T-helper 1 cell treated with Interleukin-12 subunit alpha and Interleukin-12 subunit beta and Interleukin-4 antibody, amounts not matched to agents 30 μg/mL and 1 μg/mL, for 36 hours (primary cell): ENCODE data around the gene TEX52.
A peak's percentile ranks its signal among the peaks of the same experiment; 100 is the strongest.
"Not testable (repeated sequence)": the region's sequence is repeated elsewhere in the genome, so short reads cannot be mapped to it uniquely, and the experiment has no call there.

Experiments
- H3K27ac Mint-ChIP-seq: one replicate; pipeline ENCODE4 v1.8.0; 2021; ENCODE audit warnings: mild to moderate bottlenecking, mixed read lengths
- H3K27me3 Mint-ChIP-seq: one replicate; pipeline ENCODE4 v1.8.0; 2021; ENCODE audit warnings: low read depth, mixed read lengths
- H3K36me3 Mint-ChIP-seq: one replicate; pipeline ENCODE4 v1.8.0; 2021; ENCODE audit warnings: low read depth, mixed read lengths
- H3K4me1 Mint-ChIP-seq: one replicate; pipeline ENCODE4 v1.8.0; 2021; ENCODE audit warnings: low read depth, mixed read lengths
- H3K4me3 Mint-ChIP-seq: one replicate; pipeline ENCODE4 v1.8.0; 2021; ENCODE audit warnings: mild to moderate bottlenecking, moderate library complexity, mixed read lengths
- H3K9me3 Mint-ChIP-seq: one replicate; pipeline ENCODE4 v1.8.0; 2021; ENCODE audit warnings: mixed read lengths

Gene TEX52

DNA sequence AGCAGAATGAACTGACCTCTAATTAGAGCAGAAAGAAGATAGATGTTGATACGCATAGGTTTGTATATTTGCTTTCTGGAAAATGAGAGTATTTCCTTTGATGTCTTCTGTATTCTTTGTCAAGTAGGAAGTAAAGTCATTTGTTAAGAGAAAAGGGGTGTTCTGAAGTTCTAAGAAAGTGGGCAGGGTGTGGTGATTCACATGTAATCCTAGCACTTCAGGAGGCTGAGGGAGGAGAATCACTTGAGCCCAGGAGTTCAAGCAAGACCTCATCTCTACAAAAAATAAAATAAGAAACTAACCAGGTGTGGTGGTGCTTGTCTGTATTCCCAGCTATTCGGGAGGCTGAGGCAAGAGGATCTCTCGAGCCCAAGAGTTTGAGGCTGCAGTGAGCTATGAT, 23.0 kb upstream of the TEX52 start:
- no peaks in the 10 kb centered on the region for H3K27me3 Mint-ChIP-seq
- H3K27ac Mint-ChIP-seq, result peak overlapping the region; percentile 64
- H3K4me3 Mint-ChIP-seq, result peak overlapping the region; percentile 96
- H3K9me3 Mint-ChIP-seq, result no peaks in the 10 kb centered on the region
- H3K4me1 Mint-ChIP-seq, result peaks cover 38% of the 10 kb centered on the region
- H3K36me3 Mint-ChIP-seq, result peaks cover 27% of the 10 kb centered on the region

DNA sequence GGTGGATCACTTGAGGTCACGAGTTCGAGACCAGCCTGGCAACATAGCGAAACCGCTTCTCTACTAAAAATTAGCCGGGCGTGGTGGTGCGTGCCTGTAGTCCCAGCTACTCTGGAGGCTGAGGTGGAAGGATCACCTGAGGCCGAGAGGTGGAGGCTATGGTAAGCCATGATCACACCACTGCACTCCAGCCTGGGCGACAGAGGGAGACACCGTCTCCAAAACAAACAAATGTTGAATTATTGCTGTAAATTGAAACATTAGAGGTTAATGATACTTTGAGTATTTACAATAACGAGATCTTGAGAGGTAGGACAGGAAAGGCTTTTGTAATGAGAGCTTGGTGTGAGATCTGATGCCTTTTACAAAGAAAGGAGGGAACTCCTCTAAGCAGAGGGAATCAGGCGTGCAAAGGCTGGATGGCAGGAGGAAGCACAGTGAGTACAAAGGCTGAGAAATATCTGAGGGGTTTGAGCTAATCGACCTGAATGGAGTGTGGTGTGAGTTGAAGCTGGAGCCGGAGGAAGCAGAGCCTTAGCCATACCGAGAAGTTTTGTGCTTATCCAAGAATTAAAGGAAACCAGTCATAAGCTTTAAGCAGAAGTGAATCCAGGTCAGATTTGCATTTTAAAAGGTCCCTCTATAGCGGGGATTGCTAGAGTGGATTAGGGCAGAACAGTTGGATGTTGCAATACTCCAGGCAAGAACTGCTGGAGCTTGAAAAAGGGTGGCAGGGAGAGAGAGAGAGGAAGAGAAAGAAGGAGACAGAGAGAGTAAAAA, 21.3 kb upstream of the TEX52 start:
- peak overlapping the region; percentile 96 for H3K4me3 Mint-ChIP-seq
- peaks cover 29% of the 10 kb centered on the region for H3K36me3 Mint-ChIP-seq
- peaks cover 39% of the 10 kb centered on the region for H3K4me1 Mint-ChIP-seq
- H3K27me3 Mint-ChIP-seq, result no peaks in the 10 kb centered on the region
- H3K9me3 Mint-ChIP-seq, result no peaks in the 10 kb centered on the region
- peak overlapping the region; percentile 100 for H3K27ac Mint-ChIP-seq

DNA sequence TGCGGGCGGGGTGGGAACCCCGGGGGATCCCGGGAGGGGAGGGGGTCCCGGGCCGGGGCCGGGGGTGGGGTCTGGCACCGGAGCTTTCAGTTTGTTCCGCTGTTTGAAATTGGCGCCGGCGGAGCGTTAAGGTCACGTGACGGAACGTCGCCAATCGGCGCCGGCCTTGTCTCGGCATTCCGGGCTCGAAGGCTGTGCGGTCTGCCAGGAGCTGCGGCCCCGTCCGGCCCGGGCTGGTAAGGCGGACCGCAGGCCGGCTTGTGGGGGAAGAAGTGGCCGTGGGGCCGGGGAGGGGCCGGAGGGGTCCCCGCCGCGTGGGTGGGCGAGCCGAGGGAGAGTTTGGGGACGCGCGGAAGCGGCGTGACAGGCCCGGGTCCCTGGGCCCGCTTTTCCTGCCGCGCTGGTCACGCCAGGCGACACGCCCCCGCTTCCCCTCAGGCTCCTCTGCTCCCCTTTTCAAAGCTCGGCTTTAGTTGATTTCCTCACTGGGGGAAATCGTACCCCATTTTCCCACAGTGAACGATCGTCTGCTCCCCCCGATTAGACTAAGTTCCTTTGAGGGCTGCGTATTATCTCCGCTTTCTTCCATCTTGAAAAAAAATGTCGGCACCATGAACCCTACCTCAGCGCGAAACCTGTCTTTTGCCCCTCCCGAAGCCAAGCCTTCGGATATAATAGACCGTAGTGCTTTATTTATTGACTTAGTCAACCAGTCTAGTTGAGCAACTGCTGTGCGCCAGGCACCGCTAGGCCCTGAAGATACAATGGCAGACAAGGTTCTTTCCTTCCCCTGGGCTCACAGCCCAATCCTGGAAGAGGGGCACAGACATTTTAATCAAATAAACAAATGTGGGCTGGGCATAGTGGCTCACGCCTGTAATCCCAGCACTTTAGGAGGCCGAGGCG, 20.5 kb upstream of the TEX52 start, which contains the start of the genes FOXM1 and RHNO1:
TSS of gene FOXM1 (minus strand) at position 128 of the 906 bp plus-strand sequence. CDS start 2,696 bp downstream, outside the sequence.
TSS of gene RHNO1 (plus strand) at position 177 of the 906 bp plus-strand sequence. CDS start 8,144 bp downstream, outside the sequence.
- no peaks in the 10 kb centered on the region for H3K27me3 Mint-ChIP-seq
- H3K4me1 Mint-ChIP-seq, result peaks cover 35% of the 10 kb centered on the region
- peak within 1 kb of the TSS; percentile 96 for H3K4me3 Mint-ChIP-seq
- no peaks in the 10 kb centered on the region for H3K9me3 Mint-ChIP-seq
- peaks cover 33% of the 10 kb centered on the region for H3K36me3 Mint-ChIP-seq
- peak within 1 kb of the TSS; percentile 100 for H3K27ac Mint-ChIP-seq

DNA sequence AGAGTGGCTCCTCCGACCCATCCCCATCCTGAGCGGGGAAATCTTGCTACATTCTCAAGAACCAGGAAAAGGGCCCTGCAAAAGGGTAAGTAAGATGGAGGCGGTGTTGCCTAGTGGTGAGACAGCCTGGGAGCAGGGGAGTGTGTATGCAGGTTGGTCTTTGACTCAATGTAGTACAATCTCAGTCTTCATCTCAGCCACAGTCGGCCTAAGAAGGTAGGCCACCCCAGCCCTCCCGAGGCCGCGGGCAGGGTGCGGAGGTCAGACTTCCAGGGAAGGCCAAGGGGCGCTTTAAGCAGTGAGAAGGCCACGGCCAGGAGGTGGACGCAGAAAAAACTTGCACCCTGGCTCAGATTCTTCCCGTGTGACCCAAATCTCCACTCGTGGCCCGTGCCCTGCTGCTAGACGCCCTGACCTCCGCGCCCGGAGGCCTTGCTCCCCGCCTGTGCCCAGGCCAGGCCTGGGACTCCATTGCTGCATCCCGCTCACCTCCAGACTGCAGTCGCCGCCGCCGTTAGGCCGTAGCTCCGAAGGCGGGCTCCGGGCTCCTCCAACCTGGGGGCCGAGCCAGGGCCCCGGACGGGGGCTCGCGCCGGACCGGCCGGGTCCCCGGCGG, 19.7 kb upstream of the TEX52 start:
- Mint-ChIP-seq H3K36me3 (peaks cover 34% of the 10 kb centered on the region), H3K4me3 (peak overlapping the region; percentile 93), H3K9me3 (no peaks in the 10 kb centered on the region), H3K4me1 (peaks cover 33% of the 10 kb centered on the region), H3K27ac (peak overlapping the region; percentile 78), H3K27me3 (no peaks in the 10 kb centered on the region)

DNA sequence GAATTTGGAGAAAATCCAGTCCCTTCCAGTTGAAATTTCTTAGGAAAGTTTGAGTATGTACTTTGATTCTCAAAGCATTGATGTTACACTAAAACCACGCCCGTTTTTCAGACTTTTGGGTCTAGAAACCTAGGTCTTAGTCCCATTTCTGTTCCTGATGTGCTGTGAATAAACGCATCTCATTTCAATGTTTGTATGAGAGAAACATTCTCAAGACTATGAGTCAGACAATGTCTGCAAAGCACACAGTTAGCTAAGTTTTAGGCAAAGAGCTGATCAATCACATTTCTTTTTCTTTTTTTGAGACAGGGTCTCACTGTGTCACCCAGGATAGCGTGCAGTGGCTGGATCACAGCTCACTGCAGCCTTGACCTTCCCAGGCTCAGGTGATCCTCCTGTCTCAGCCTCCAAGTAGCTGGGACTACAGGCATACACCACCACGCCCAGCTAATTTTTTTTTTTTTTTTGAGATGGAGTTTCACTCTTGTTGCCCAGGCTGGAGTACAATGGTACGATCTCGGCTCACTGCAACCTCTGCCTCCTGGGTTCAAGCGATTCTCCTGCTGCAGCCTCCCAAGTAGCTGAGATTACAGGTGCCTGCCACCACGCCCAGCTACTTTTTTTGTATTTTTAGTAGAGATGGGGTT, 12.3 kb upstream of the TEX52 start:
- peaks cover 30% of the 10 kb centered on the region for H3K36me3 Mint-ChIP-seq
- H3K4me1 Mint-ChIP-seq, result peaks cover 12% of the 10 kb centered on the region
- H3K27me3 Mint-ChIP-seq, H3K9me3 Mint-ChIP-seq, H3K4me3 Mint-ChIP-seq: not testable (repeated sequence)
- H3K27ac Mint-ChIP-seq, result peak overlapping the region; percentile 91

DNA sequence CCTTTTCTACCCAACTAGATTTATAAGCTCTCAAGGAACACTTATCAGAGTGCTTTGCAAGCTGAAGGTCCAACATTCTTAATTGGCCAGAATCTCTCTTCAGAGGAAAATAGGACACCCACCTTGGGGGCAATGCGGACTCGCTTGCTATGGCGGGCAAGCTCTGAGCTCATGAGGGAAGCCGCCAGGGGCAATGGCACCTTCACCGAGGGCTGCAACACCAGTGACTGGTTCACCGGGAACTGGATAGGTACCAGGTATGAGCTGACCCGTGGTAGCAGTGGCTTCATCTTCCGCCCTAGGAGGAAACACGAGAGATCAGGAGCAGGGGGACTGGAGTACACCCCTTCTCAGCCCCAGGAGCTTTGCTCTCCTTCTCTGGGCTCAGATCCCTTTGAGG, 7.4 kb upstream of the TEX52 start:
- H3K4me1 Mint-ChIP-seq, result peaks cover 10% of the 10 kb centered on the region
- H3K36me3 Mint-ChIP-seq, result peaks cover 49% of the 10 kb centered on the region

DNA sequence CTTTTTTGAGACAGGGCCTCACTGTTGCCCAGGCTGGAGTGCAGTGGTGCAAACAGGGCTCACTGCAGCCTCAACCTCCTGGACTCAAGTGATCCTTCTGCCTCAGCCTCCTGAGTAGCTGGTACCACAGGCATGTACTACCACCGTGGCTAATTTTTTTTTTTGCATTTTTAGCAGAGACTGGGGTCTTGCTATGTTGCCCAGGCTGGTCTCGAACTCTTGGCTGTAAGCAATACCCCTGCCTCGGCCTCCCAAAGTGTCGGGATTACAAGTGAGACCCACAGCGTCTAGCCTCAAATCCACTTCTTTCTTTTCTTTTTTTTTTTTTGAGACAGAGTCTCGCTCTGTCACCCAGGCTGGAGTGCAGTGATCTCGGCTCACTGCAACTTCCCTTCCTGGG, 6.6 kb upstream of the TEX52 start:
- not testable (repeated sequence) for H3K27me3 Mint-ChIP-seq, H3K4me1 Mint-ChIP-seq, H3K27ac Mint-ChIP-seq, H3K4me3 Mint-ChIP-seq, H3K9me3 Mint-ChIP-seq
- H3K36me3 Mint-ChIP-seq, result peaks cover 51% of the 10 kb centered on the region

More for the DNA sequence above, 7.4 kb upstream of the TEX52 start:
- Mint-ChIP-seq H3K4me3 (no peak overlapping the region), H3K27me3 (no peaks in the 10 kb centered on the region), H3K27ac (no peak overlapping the region), H3K9me3 (no peaks in the 10 kb centered on the region)

DNA sequence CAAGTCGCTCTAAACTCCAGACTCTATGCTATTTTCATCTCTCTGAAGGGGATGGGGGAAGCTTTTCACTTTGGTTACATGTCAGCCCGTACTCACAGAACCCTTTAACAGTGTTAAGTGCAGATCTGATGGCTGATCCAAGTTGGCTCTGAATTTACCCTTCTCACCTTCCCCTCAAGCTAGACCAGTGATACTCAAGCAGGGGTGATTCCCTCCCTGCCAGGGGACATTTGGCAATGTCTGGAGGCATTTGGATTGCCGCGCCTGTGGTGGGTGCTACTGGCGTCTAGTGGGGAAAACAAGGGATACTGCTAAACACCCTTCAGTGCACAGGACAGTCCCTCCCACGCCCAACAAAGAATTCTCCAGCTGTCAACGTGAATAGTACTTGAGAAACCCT, 6.0 kb upstream of the TEX52 start:
- Mint-ChIP-seq H3K36me3 (peaks cover 46% of the 10 kb centered on the region), H3K27me3 (no peaks in the 10 kb centered on the region), H3K9me3 (no peaks in the 10 kb centered on the region), H3K4me3 (no peak overlapping the region), H3K27ac (no peak overlapping the region), H3K4me1 (peaks cover 4% of the 10 kb centered on the region)

DNA sequence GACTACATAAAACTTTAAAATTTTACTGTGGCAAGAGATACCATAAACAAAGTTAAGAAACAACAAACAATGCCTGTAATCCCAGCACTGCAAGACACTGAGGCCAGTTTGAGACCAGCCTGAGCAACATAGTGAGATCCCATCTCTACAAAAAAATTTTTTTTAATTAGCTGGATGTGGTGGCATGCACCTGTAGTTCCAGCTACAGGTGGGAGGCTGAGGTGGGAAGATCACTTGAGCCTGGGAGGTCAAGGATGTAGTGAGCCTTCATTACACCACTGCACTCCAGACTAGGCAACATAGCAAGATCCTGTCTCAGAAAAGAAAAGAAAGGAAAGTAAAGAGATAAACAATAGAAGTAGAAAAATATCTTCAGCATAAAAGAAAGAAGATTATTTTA, 3.3 kb upstream of the TEX52 start:
- Mint-ChIP-seq H3K4me3 (no peak overlapping the region), H3K36me3 (peaks cover 36% of the 10 kb centered on the region), H3K9me3 (no peaks in the 10 kb centered on the region), H3K27ac (no peak overlapping the region), H3K27me3 (no peaks in the 10 kb centered on the region), H3K4me1 (no peaks in the 10 kb centered on the region)

DNA sequence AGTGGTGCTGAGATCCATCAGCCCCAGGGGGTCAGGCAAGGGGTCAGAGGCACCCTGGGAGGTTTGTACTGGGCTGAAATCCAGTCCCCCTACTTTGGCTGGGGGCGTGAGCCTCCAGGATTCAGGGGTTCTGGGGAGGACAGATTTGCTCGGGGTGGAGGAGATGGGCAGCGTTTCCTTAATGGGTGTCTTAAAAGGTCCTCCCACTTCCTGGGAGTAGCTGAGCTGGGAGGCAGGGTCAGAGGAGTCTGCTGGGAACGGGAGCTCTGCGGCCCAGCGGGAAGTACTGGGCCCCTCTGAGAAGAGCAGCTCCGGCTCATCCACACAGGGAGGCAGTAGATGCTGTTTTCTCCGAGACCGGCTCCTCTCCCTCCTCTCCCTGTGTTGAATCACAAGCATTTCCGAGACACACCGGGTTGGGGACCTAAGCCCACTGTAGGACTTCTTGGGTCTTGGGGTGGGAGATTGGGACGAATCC, 2.1 kb upstream of the TEX52 start:
- H3K4me1 Mint-ChIP-seq, result no peaks in the 10 kb centered on the region
- H3K27me3 Mint-ChIP-seq, result no peaks in the 10 kb centered on the region
- H3K27ac Mint-ChIP-seq, result no peak overlapping the region
- H3K9me3 Mint-ChIP-seq, result no peaks in the 10 kb centered on the region
- H3K4me3 Mint-ChIP-seq, result no peak overlapping the region
- H3K36me3 Mint-ChIP-seq, result peaks cover 30% of the 10 kb centered on the region

DNA sequence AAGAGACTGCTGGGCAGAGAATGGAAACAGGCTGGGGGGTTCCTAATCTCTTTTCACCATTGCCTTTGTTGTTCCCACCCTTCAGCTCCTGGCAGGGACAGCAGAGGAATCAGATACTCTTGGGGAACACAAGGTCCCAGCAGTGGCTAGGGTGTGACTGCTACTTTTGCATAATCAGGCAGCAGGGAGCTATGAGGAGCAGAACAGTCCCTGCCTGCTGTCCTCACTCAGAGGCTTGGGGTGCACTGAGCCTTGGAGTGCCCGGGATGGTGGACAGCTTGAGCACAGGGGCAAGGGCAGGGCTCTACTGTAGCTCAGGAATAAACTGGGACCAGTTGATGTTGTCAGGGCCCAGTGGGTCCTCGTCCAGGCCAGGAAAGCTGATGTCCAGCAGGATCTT, 1.5 kb upstream of the TEX52 start:
- H3K27ac Mint-ChIP-seq, result no peak overlapping the region
- no peaks in the 10 kb centered on the region for H3K9me3 Mint-ChIP-seq
- no peaks in the 10 kb centered on the region for H3K27me3 Mint-ChIP-seq
- peaks cover 3% of the 10 kb centered on the region for H3K4me1 Mint-ChIP-seq
- no peak overlapping the region for H3K4me3 Mint-ChIP-seq
- peaks cover 27% of the 10 kb centered on the region for H3K36me3 Mint-ChIP-seq

DNA sequence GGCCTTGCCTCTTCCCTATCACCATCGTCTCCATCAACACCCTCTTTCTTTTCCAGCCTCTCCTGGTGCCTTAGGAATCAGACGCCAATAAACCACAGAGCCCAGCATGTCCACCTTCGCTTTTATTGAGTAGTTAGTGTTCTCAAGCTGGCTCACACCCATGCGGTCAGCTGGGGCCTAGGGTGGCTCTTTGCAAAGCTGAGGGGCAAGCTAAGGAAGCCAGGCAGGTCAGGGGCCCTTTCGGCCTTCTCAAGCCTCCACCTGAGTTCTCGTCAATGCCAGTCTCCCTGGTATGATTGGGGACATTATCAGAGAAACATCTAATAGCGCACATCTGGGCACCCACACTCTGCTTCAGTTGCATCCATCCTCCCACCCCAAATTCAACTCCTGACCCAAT, 737 bp upstream of the TEX52 start:
- Mint-ChIP-seq H3K4me1 (peaks cover 3% of the 10 kb centered on the region), H3K36me3 (peaks cover 21% of the 10 kb centered on the region), H3K4me3 (no peak overlapping the region), H3K9me3 (no peaks in the 10 kb centered on the region), H3K27ac (no peak overlapping the region), H3K27me3 (no peaks in the 10 kb centered on the region)

DNA sequence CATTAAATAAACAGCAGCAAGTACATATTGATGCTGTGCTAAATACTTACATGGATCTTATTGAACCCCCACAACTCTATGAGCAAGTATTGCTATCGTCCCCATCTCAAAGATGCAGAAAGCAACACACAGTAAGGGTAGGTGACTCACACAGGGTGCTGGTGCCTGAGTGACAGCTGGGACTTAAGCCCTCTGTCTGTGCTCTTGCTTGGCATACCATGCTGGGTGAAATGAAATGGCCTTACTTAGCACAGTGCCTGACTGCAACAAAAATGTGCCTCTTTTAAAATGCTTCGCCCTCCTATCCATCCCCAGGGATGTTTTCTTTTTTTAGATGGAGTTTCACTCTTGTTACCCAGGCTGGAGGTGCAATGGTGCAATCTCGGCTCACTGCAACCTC, 788 bp downstream of the TEX52 start:
- H3K27ac Mint-ChIP-seq, result no peak overlapping the region

DNA sequence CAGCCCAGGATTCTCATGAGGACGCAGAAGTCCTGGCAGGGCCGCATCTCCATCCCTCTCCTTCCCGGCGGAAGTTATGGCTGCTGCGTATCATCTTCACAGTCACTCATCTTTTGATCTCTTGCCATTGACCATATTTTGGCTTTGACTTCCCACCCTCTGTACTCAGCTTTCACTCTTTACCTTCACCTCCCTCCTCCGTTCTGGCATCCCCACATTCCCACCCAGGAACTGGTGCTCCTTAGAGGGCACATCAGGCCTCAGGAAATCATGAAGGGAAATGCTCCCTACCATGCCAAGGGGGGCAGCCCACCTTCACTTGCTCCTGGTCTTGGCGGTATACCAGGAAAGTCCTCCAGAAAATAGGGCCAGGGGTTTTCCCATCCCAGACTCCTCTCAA, 1.3 kb downstream of the TEX52 start:
- H3K36me3 Mint-ChIP-seq, result peaks cover 13% of the 10 kb centered on the region
- peaks cover 3% of the 10 kb centered on the region for H3K4me1 Mint-ChIP-seq
- no peaks in the 10 kb centered on the region for H3K9me3 Mint-ChIP-seq
- H3K27me3 Mint-ChIP-seq, result no peaks in the 10 kb centered on the region
- H3K4me3 Mint-ChIP-seq, result no peak overlapping the region
- H3K27ac Mint-ChIP-seq, result no peak overlapping the region

More for the DNA sequence above, 788 bp downstream of the TEX52 start:
- Mint-ChIP-seq H3K27me3 (no peaks in the 10 kb centered on the region), H3K9me3 (no peaks in the 10 kb centered on the region), H3K4me3 (no peak overlapping the region), H3K4me1 (peaks cover 3% of the 10 kb centered on the region), H3K36me3 (peaks cover 13% of the 10 kb centered on the region)
